Caco-2 (cell line): ENCODE measurements around the gene CPEB4. TPM values are rescaled to one million over a fixed set of nuclear protein-coding genes. Genes with fewer than 3 reads are reported as not detected.
A peak's percentile ranks its signal among the peaks of the same experiment; 100 is the strongest.

Experiments
- BruUV-seq: library from RNA; stranded (reverse); fragments of 400-500 nt; replicated peaks from 2 replicates; lab custom pipeline; 2021; lab: Mats Ljungman, UMichigan
- CTCF ChIA-PET: fragments of 300-600 bp; sonication (Branson Sonifier 250); formaldehyde crosslinking; loops from one replicate; lab custom pipeline; 2022; ENCODE audit warnings: antibody characterized with exemption; lab: Charles Lee
- POLR2A ChIA-PET: fragments of 300-600 bp; sonication (Branson Sonifier 250); formaldehyde crosslinking; loops from one replicate; lab custom pipeline; 2022; ENCODE audit warnings: antibody characterized with exemption; lab: Charles Lee
- DNase-seq, 2 experiments: peaks; one replicate each; pipeline versions ENCODE4 v3.0.0 to v3.0.0-alpha.2; 2020 to 2022
- H3K27me3 ChIP-seq: replicated peaks from 2 replicates; pipeline ENCODE4 v1.6.0; 2011; ENCODE audit warnings: low read length; ENCODE audit not compliant: control insufficient read depth, insufficient read depth
- H3K36me3 ChIP-seq: 2 replicates; pipeline ENCODE4 v1.5.1; 2011; ENCODE audit warnings: low read length; ENCODE audit not compliant: control insufficient read depth, insufficient read depth
- H3K4me1 ChIP-seq: fragments of 250-450 bp; sonication (Bioruptor Pico); 2 replicates; pipeline ENCODE4 v1.5.1; 2020; ENCODE audit warnings: mild to moderate bottlenecking
- H3K4me3 ChIP-seq: 2 replicates; pipeline ENCODE4 v1.5.1; 2011; ENCODE audit warnings: low read depth, mild to moderate bottlenecking, control low read depth, low read length
- H3K9me3 ChIP-seq: fragments of 250-450 bp; sonication (Bioruptor Pico); 2 replicates; pipeline ENCODE4 v1.5.1; 2020; ENCODE audit warnings: mild to moderate bottlenecking, moderate library complexity
- H3K27ac Mint-ChIP-seq: one replicate; pipeline ENCODE4 v1.8.0; 2022; ENCODE audit warnings: mixed read lengths; ENCODE audit not compliant: unreplicated experiment
- H3K27me3 Mint-ChIP-seq: one replicate; pipeline ENCODE4 v1.8.0; 2022; ENCODE audit warnings: mixed read lengths; ENCODE audit not compliant: insufficient read depth, unreplicated experiment
- H3K36me3 Mint-ChIP-seq: one replicate; pipeline ENCODE4 v1.8.0; 2022; ENCODE audit warnings: mild to moderate bottlenecking, mixed read lengths; ENCODE audit not compliant: insufficient read depth, unreplicated experiment
- H3K4me1 Mint-ChIP-seq: one replicate; pipeline ENCODE4 v1.8.0; 2022; ENCODE audit warnings: low read depth, mixed read lengths; ENCODE audit not compliant: unreplicated experiment
- H3K4me3 Mint-ChIP-seq: one replicate; pipeline ENCODE4 v1.8.0; 2022; ENCODE audit warnings: mild to moderate bottlenecking, moderate library complexity, mixed read lengths; ENCODE audit not compliant: unreplicated experiment
- H3K9me3 Mint-ChIP-seq: one replicate; pipeline ENCODE4 v1.8.0; 2022; ENCODE audit warnings: mixed read lengths; ENCODE audit not compliant: unreplicated experiment
- CTCF ChIP-seq, 2 experiments: fragments of 200-600 bp in 1 of 2; IDR thresholded peaks; 1 replicate in 1 of 2; 2 replicates in 1 of 2; pipeline versions ENCODE4 v1.5.1 to v1.8.0; 2011 to 2022; ENCODE audit warnings: antibody characterized with exemption in 1 of 2, control low read depth in 1 of 2, inconsistent platforms in 1 of 2, low read depth in 1 of 2, low read length in 1 of 2, mild to moderate bottlenecking in 1 of 2, moderate library complexity in 1 of 2; ENCODE audit not compliant: insufficient read depth in 1 of 2, severe bottlenecking in 1 of 2, unreplicated experiment in 1 of 2
- intact Hi-C: fragments of 100-400 bp; cut with micrococcal nuclease; formaldehyde crosslinking; loops from one replicate; pipeline ENCODE4 v1.10.0; 2022; ENCODE audit not compliant: unreplicated experiment
- total RNA-seq: library from RNA; stranded (reverse); gene quantifications from 2 replicates; pipeline ENCODE4 v1.2.3, GENCODE V29; 2022

Gene CPEB4
- total RNA-seq, 1 experiment from 2014 or later = 25.1 TPM

- Mint-ChIP-seq H3K27me3 (no peaks in the 10 kb centered on the region), H3K4me1 (peaks cover 3% of the 10 kb centered on the region), H3K4me3 (no peak overlapping the region), H3K9me3 (no peaks in the 10 kb centered on the region), H3K36me3 (no peaks in the 10 kb centered on the region), H3K27ac (no peak overlapping the region)
- H3K9me3 ChIP-seq = no peaks in the 10 kb centered on the region
- no peak for TF ChIP-seq CTCF (IDR thresholded peaks at IDR 0.05; ENCODE audit: insufficient read depth in 1 of 2, low read depth in 1 of 2, low read length in 1 of 2, severe bottlenecking in 1 of 2, unreplicated experiment in 1 of 2)
- H3K4me1 ChIP-seq = 0 out of 2 replicates have a peak, but pooled peaks cover 4% of the 10 kb centered on the region
- no peaks in the 10 kb centered on the region for H3K27me3 ChIP-seq
- no peak overlapping the region for H3K4me3 ChIP-seq
- H3K36me3 ChIP-seq = no peaks in the 10 kb centered on the region
- intact Hi-C loops = no loop called here
- ChIA-PET CTCF (no interaction called here), POLR2A (interaction anchor here (0.9 kb wide), 1 partner anchor 74 kb away, joined by 3 read pairs; the partner anchor contains the start of gene CPEB4)
- BruUV-seq = no TSS peak
- DNase-seq = no peak
These were observed 74.4 kb downstream of the CPEB4 start for GRCh38 chr5:173962436-173962972.

DNA sequence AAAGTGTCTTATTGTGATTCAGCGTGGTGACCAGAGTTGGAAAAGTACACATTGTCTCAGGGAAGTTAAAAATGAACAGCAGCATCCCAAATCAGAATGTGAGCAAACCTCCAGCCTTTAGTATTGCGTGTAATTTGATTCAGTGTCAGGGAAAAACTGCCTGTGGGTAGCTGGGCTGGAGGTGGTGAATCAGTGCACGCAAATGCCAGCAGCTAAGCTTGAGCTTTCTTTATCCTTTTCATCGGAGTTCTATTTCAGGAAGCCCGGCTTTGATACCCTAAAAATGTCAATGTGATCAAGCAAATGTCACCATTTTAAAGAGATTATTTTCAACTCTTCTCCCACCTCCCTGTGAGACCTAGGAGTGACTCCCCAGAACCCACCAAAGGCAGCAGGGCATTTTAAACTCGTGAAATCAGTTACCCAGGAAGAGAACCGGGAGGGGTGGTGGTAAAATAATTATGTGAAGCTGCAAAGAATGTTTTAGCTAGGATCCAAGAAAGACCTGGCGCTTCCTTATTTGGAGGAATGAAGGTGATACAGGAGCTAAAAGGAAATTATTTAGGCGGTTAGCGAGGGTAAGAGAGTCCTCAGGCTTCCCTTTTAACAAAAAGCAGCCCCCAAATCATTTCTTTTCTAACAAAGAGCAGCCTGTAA is 75.2 kb downstream of the CPEB4 start:
- H3K4me3 Mint-ChIP-seq = peak overlapping the region; percentile 42
- no peak overlapping the region for H3K4me3 ChIP-seq
- POLR2A ChIA-PET = no interaction called here

More for the DNA sequence above, 75.2 kb downstream of the CPEB4 start:
- intact Hi-C loops = no loop called here
- CTCF ChIA-PET = interaction anchor here (1.1 kb wide), 1 partner anchor 44 kb away, joined by 3 read pairs; no protein-coding TSS in a partner anchor
- no peaks in the 10 kb centered on the region for H3K9me3 ChIP-seq
- H3K27me3 Mint-ChIP-seq = no peaks in the 10 kb centered on the region
- H3K4me1 ChIP-seq = peaks cover 3% of the 10 kb centered on the region
- H3K27ac Mint-ChIP-seq = no peak overlapping the region
- TSS peak; percentile 47 for BruUV-seq
- H3K27me3 ChIP-seq = no peaks in the 10 kb centered on the region
- H3K9me3 Mint-ChIP-seq = no peaks in the 10 kb centered on the region
- peaks cover 7% of the 10 kb centered on the region for H3K4me1 Mint-ChIP-seq
- H3K36me3 ChIP-seq = no peaks in the 10 kb centered on the region
- no peaks in the 10 kb centered on the region for H3K36me3 Mint-ChIP-seq
- no peak for DNase-seq
- no peak for TF ChIP-seq CTCF (IDR thresholded peaks at IDR 0.05; ENCODE audit: insufficient read depth in 1 of 2, low read depth in 1 of 2, low read length in 1 of 2, severe bottlenecking in 1 of 2, unreplicated experiment in 1 of 2)
